HCT116 (cell line): ENCODE data around the gene TMEM132A.

Source experiments
- CBX3 ChIP-seq: IDR thresholded peaks from 2 replicates; pipeline ENCODE4 v1.6.1; 2012; ENCODE audit warnings: low read depth
- CTCF ChIP-seq, 3 experiments: fragments of 200-600 bp in 1 of 3; sonication (generic) in 1 of 3; IDR thresholded peaks in 2 of 3; conservative IDR thresholded peaks in 1 of 3; 2 replicates each; pipeline ENCODE4 v1.5.1; 2012 to 2017; ENCODE audit warnings: low read depth in 2 of 3, low read length in 2 of 3, antibody characterized with exemption in 1 of 3, borderline replicate concordance in 1 of 3, control low read depth in 1 of 3, mild to moderate bottlenecking in 1 of 3, mixed read lengths in 1 of 3, mixed run types in 1 of 3, moderate library complexity in 1 of 3; ENCODE audit not compliant: insufficient read depth in 1 of 3
- ELF1 ChIP-seq: IDR thresholded peaks from 2 replicates; pipeline ENCODE4 v1.6.1; 2012; ENCODE audit warnings: low read depth, borderline replicate concordance
- EZH2 ChIP-seq: fragments of 200-600 bp; sonication (generic); IDR thresholded peaks from 2 replicates; pipeline ENCODE4 v1.6.1; 2017; ENCODE audit warnings: antibody characterized with exemption, mixed run types
- EZH2phosphoT487 ChIP-seq: fragments of 200-600 bp; IDR thresholded peaks from 2 replicates; pipeline ENCODE4 v1.6.1; 2018; ENCODE audit warnings: antibody characterized with exemption, borderline replicate concordance
- MAX ChIP-seq: IDR thresholded peaks from 2 replicates; pipeline ENCODE4 v1.6.1; 2012
- RAD21 ChIP-seq: IDR thresholded peaks from 2 replicates; pipeline ENCODE4 v1.6.1; 2012; ENCODE audit warnings: low read depth, mild to moderate bottlenecking
- REST ChIP-seq: IDR thresholded peaks from 2 replicates; pipeline ENCODE4 v1.6.1; 2012; ENCODE audit warnings: low read depth
- SIN3A ChIP-seq: IDR thresholded peaks from 2 replicates; pipeline ENCODE4 v1.6.1; 2012; ENCODE audit warnings: low read depth
- SP1 ChIP-seq: IDR thresholded peaks from 2 replicates; pipeline ENCODE4 v1.6.1; 2012; ENCODE audit warnings: low read depth
- TCF7L2 ChIP-seq: IDR thresholded peaks from 2 replicates; pipeline ENCODE4 v1.7.0; 2011; ENCODE audit warnings: borderline replicate concordance, inconsistent platforms; ENCODE audit not compliant: insufficient read depth, insufficient read length; ENCODE audit errors: extremely low read depth
- YY1 ChIP-seq: IDR thresholded peaks from 2 replicates; pipeline ENCODE4 v1.6.1; 2011; ENCODE audit warnings: low read length, low read depth, moderate library complexity, mild to moderate bottlenecking; ENCODE audit not compliant: insufficient replicate concordance; ENCODE audit errors: extremely low read depth

- no peak for TF ChIP-seq YY1
- no peak for TF ChIP-seq RAD21
- no peak for TF ChIP-seq CTCF (IDR thresholded peaks at IDR 0.05 in 2 of 3, conservative IDR thresholded peaks at IDR 0.05 in 1 of 3; ENCODE audit: borderline replicate concordance in 1 of 3, insufficient read depth in 1 of 3, low read depth in 2 of 3, low read length in 2 of 3)
- TF ChIP-seq CBX3 = no peak
- no peak for TF ChIP-seq EZH2phosphoT487
- no peak for TF ChIP-seq REST
- TF ChIP-seq MAX = no peak
- no peak for TF ChIP-seq TCF7L2
- no peak for TF ChIP-seq ELF1
- TF ChIP-seq SIN3A = no peak
- no peak for TF ChIP-seq SP1
- TF ChIP-seq EZH2 = no peak
These were observed 47.3 kb downstream of the TMEM132A start, which contains the start of gene CD6 for GRCh38 chr11:60971520-60971919.
